GM23338 (cell line): ENCODE results near the gene NIPA2.

ENCODE experiments used
- CREB1 ChIP-seq: fragments of 250-450 bp; sonication (Bioruptor Pico); IDR thresholded peaks from 2 replicates; pipeline ENCODE4 v1.5.0; 2020; ENCODE audit warnings: low read depth, mild to moderate bottlenecking, moderate library complexity
- EZH2 ChIP-seq: fragments of 200-600 bp; sonication (generic); IDR thresholded peaks from one replicate; pipeline ENCODE4 v1.8.0; 2017; ENCODE audit warnings: antibody characterized with exemption, mild to moderate bottlenecking, low read depth; ENCODE audit not compliant: unreplicated experiment
- EZH2phosphoT487 ChIP-seq: fragments of 200-600 bp; sonication (generic); IDR thresholded peaks from one replicate; pipeline ENCODE4 v1.8.1; 2018; ENCODE audit warnings: antibody characterized with exemption; ENCODE audit not compliant: unreplicated experiment
- JUNB ChIP-seq: IDR thresholded peaks from one replicate; pipeline ENCODE4 v1.6.1; 2016; ENCODE audit warnings: antibody characterized with exemption; ENCODE audit not compliant: unreplicated experiment
- POLR2AphosphoS5 ChIP-seq: IDR thresholded peaks from 2 replicates; pipeline ENCODE4 v1.6.1; 2016; ENCODE audit warnings: antibody characterized with exemption, low read depth
- TF ChIP-seq, protein P1 (sequence below), 2 experiments: fragments of 200-600 bp in 1 of 2; sonication (generic) in 1 of 2; conservative IDR thresholded peaks; 2 replicates each; pipeline versions ENCODE4 v1.5.1 to v1.6.1; 2016 to 2017; ENCODE audit warnings: antibody characterized with exemption in 2 of 2, low read depth in 2 of 2, mild to moderate bottlenecking in 2 of 2, moderate library complexity in 1 of 2
- TF ChIP-seq, protein P2 (sequence below): IDR thresholded peaks from one replicate; pipeline ENCODE4 v1.6.1; 2018; ENCODE audit warnings: antibody characterized with exemption; ENCODE audit not compliant: unreplicated experiment
- TF ChIP-seq, protein P3 (sequence below): IDR thresholded peaks from 2 replicates; pipeline ENCODE4 v1.6.1; 2016; ENCODE audit warnings: antibody characterized with exemption

DNA sequence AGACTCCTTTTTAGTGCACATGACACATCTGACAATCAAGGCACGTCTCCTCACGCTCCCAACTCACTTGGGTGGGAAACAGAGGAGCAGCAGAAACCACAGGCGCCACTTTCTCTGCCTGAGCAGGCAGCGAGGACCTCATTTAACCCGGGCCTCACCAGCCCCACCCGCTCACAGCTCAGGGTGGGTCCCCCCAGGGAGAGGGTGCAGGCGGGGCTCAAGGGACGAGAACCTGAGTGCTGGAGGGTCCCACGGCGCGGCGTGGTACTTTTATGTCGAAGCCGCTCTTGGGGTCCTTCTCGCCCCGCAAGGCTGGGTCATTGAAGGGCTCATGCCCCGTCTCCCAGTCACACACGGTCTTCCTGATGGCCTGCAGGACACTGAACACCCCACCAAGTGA lies 79.1 kb downstream of the NIPA2 start:
- TF ChIP-seq, protein P1, sequence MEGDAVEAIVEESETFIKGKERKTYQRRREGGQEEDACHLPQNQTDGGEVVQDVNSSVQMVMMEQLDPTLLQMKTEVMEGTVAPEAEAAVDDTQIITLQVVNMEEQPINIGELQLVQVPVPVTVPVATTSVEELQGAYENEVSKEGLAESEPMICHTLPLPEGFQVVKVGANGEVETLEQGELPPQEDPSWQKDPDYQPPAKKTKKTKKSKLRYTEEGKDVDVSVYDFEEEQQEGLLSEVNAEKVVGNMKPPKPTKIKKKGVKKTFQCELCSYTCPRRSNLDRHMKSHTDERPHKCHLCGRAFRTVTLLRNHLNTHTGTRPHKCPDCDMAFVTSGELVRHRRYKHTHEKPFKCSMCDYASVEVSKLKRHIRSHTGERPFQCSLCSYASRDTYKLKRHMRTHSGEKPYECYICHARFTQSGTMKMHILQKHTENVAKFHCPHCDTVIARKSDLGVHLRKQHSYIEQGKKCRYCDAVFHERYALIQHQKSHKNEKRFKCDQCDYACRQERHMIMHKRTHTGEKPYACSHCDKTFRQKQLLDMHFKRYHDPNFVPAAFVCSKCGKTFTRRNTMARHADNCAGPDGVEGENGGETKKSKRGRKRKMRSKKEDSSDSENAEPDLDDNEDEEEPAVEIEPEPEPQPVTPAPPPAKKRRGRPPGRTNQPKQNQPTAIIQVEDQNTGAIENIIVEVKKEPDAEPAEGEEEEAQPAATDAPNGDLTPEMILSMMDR (conservative IDR thresholded peaks at IDR 0.05; ENCODE audit: low read depth in 2 of 2): no peak
- no peak for TF ChIP-seq POLR2AphosphoS5
- TF ChIP-seq EZH2phosphoT487: no peak
- TF ChIP-seq, protein P2, sequence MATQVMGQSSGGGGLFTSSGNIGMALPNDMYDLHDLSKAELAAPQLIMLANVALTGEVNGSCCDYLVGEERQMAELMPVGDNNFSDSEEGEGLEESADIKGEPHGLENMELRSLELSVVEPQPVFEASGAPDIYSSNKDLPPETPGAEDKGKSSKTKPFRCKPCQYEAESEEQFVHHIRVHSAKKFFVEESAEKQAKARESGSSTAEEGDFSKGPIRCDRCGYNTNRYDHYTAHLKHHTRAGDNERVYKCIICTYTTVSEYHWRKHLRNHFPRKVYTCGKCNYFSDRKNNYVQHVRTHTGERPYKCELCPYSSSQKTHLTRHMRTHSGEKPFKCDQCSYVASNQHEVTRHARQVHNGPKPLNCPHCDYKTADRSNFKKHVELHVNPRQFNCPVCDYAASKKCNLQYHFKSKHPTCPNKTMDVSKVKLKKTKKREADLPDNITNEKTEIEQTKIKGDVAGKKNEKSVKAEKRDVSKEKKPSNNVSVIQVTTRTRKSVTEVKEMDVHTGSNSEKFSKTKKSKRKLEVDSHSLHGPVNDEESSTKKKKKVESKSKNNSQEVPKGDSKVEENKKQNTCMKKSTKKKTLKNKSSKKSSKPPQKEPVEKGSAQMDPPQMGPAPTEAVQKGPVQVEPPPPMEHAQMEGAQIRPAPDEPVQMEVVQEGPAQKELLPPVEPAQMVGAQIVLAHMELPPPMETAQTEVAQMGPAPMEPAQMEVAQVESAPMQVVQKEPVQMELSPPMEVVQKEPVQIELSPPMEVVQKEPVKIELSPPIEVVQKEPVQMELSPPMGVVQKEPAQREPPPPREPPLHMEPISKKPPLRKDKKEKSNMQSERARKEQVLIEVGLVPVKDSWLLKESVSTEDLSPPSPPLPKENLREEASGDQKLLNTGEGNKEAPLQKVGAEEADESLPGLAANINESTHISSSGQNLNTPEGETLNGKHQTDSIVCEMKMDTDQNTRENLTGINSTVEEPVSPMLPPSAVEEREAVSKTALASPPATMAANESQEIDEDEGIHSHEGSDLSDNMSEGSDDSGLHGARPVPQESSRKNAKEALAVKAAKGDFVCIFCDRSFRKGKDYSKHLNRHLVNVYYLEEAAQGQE: no peak
- TF ChIP-seq EZH2: no peak
- no peak for TF ChIP-seq JUNB
- no peak for TF ChIP-seq CREB1 (CRISPR knock-in tag)
- TF ChIP-seq, protein P3, sequence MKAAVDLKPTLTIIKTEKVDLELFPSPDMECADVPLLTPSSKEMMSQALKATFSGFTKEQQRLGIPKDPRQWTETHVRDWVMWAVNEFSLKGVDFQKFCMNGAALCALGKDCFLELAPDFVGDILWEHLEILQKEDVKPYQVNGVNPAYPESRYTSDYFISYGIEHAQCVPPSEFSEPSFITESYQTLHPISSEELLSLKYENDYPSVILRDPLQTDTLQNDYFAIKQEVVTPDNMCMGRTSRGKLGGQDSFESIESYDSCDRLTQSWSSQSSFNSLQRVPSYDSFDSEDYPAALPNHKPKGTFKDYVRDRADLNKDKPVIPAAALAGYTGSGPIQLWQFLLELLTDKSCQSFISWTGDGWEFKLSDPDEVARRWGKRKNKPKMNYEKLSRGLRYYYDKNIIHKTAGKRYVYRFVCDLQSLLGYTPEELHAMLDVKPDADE: no peak
